CD14-positive monocyte (primary cell): Measurements from ENCODE around the gene MYH7B. TPM values are rescaled to one million over a fixed set of nuclear protein-coding genes. Genes with fewer than 3 reads are reported as not detected.

Source experiments
- DNase-seq, 3 donors: peaks; one replicate each; pipeline ENCODE4 v3.0.0-alpha.2; 2011 to 2022
- H2AFZ ChIP-seq: 2 replicates; pipeline ENCODE4 v1.6.0; 2012; ENCODE audit warnings: mild to moderate bottlenecking, low read depth, low read length, inconsistent platforms; ENCODE audit not compliant: insufficient read depth, poor library complexity, severe bottlenecking
- H3K27ac ChIP-seq, 2 donors: 1 replicate in 1 of 2; 2 replicates in 1 of 2; pipeline ENCODE4 v1.5.1; 2012 to 2013; ENCODE audit warnings: low read length in 2 of 2, control low read depth in 1 of 2, inconsistent platforms in 1 of 2, low read depth in 1 of 2, mild to moderate bottlenecking in 1 of 2
- H3K27me3 ChIP-seq, 2 donors: one replicate each; pipeline versions ENCODE4 v1.6.0 to v1.6.1; 2011 to 2013; ENCODE audit warnings: low read length in 2 of 2; ENCODE audit not compliant: control insufficient read depth in 2 of 2, insufficient read depth in 2 of 2
- H3K36me3 ChIP-seq, 2 donors: replicated peaks in 1 of 2; 1 replicate in 1 of 2; 2 replicates in 1 of 2; pipeline versions ENCODE4 v1.5.1 to v1.6.1; 2012 to 2013; ENCODE audit warnings: low read length in 2 of 2, control low read depth in 1 of 2, inconsistent platforms in 1 of 2, mild to moderate bottlenecking in 1 of 2; ENCODE audit not compliant: insufficient read depth in 2 of 2, control insufficient read depth in 1 of 2
- H3K4me1 ChIP-seq, 2 donors: 1 replicate in 1 of 2; 2 replicates in 1 of 2; pipeline versions ENCODE4 v1.5.1 to v1.6.1; 2012 to 2013; ENCODE audit warnings: low read length in 2 of 2, control low read depth in 1 of 2, inconsistent platforms in 1 of 2, mild to moderate bottlenecking in 1 of 2, moderate library complexity in 1 of 2; ENCODE audit not compliant: insufficient read depth in 2 of 2, control insufficient read depth in 1 of 2
- H3K4me2 ChIP-seq: replicated peaks from 2 replicates; pipeline ENCODE3; 2012; ENCODE audit warnings: low read length, moderate library complexity, mild to moderate bottlenecking; ENCODE audit not compliant: poor library complexity, severe bottlenecking; ENCODE audit errors: extremely low read depth
- H3K4me3 ChIP-seq, 3 experiments: fragments of 200-600 bp in 1 of 3; sonication (generic) in 1 of 3; replicated peaks in 1 of 3; 1 replicate in 2 of 3; 2 replicates in 1 of 3; pipeline ENCODE4 v1.5.1; 2011 to 2013; ENCODE audit warnings: low read length in 3 of 3, mild to moderate bottlenecking in 3 of 3, control low read depth in 2 of 3, low read depth in 2 of 3, inconsistent platforms in 1 of 3, moderate library complexity in 1 of 3
- H3K79me2 ChIP-seq: 2 replicates; pipeline ENCODE4 v1.6.0; 2012; ENCODE audit warnings: mild to moderate bottlenecking, control low read depth, inconsistent platforms, low read length, moderate library complexity; ENCODE audit not compliant: insufficient read depth
- H3K9ac ChIP-seq: 2 replicates; pipeline ENCODE4 v1.6.0; 2017; ENCODE audit warnings: low read length, mild to moderate bottlenecking; ENCODE audit not compliant: insufficient read depth, poor library complexity, severe bottlenecking
- H3K9me3 ChIP-seq, 2 donors: replicated peaks in 1 of 2; 1 replicate in 1 of 2; 2 replicates in 1 of 2; pipeline versions ENCODE4 v1.5.1 to v1.6.1; 2012 to 2013; ENCODE audit warnings: low read length in 2 of 2, control low read depth in 1 of 2; ENCODE audit not compliant: control insufficient read depth in 1 of 2, insufficient read depth in 1 of 2
- H4K20me1 ChIP-seq: 2 replicates; pipeline ENCODE4 v1.6.0; 2012; ENCODE audit warnings: mild to moderate bottlenecking, low read length, control low read depth, moderate library complexity; ENCODE audit not compliant: insufficient read depth
- H3K27ac Mint-ChIP-seq, 7 donors: one replicate each; pipeline ENCODE4 v1.8.0; 2020; ENCODE audit warnings: mild to moderate bottlenecking in 7 of 7, mixed read lengths in 7 of 7, moderate library complexity in 6 of 7, inconsistent platforms in 2 of 7
- H3K27me3 Mint-ChIP-seq, 3 donors: one replicate each; pipeline ENCODE4 v1.8.0; 2021 to 2022; ENCODE audit warnings: low read depth in 3 of 3, mild to moderate bottlenecking in 3 of 3, mixed read lengths in 3 of 3, moderate library complexity in 3 of 3, inconsistent platforms in 1 of 3
- H3K36me3 Mint-ChIP-seq, 2 donors: one replicate each; pipeline ENCODE4 v1.8.0; 2020; ENCODE audit warnings: mixed read lengths in 2 of 2, inconsistent platforms in 1 of 2, mild to moderate bottlenecking in 1 of 2
- H3K4me1 Mint-ChIP-seq: one replicate; pipeline ENCODE4 v1.8.0; 2020; ENCODE audit warnings: mild to moderate bottlenecking, mixed read lengths
- H3K4me3 Mint-ChIP-seq, 2 donors: one replicate each; pipeline ENCODE4 v1.8.0; 2020; ENCODE audit warnings: mild to moderate bottlenecking in 2 of 2, mixed read lengths in 2 of 2, moderate library complexity in 1 of 2
- H3K9me3 Mint-ChIP-seq, 7 donors: one replicate each; pipeline ENCODE4 v1.8.0; 2020 to 2022; ENCODE audit warnings: mixed read lengths in 7 of 7, mild to moderate bottlenecking in 6 of 7, moderate library complexity in 6 of 7, inconsistent platforms in 2 of 7
- CTCF ChIP-seq: fragments of 200-600 bp; IDR thresholded peaks from one replicate; pipeline ENCODE4 v1.8.0; 2022; ENCODE audit warnings: antibody characterized with exemption, mild to moderate bottlenecking
- WGBS: methylation state at CpG from one replicate; pipeline ENCODE4 v1.1.5; 2013; ENCODE audit warnings: missing lambda C conversion rate; ENCODE audit not compliant: insufficient coverage; 5-methylcytosine and 5-hydroxymethylcytosine counted together
- intact Hi-C, 2 donors: fragments of 100-400 bp; cut with micrococcal nuclease; formaldehyde crosslinking; loops; one replicate each; pipeline versions ENCODE4 v1.15.0 to v1.15.1; 2023
- polyA plus RNA-seq, 3 donors: library from polyadenylated mRNA; depleted of rRNA in 1 of 3; unstranded in 2 of 3; stranded (reverse) in 1 of 3; fragments of 300-500 nt in 2 of 3; fragments of >200 nt in 1 of 3; fragmentation: Illumina TruSeq in 2 of 3; gene quantifications; 1 replicate in 2 of 3; 2 replicates in 1 of 3; pipeline ENCODE4 v1.2.3, GENCODE V29; 2012 to 2021

MYH7B gene
- polyA plus RNA-seq, 3 donors = 0.75 TPM; not detected in 2

- no peak overlapping the region for H3K4me3 Mint-ChIP-seq
- H2AFZ ChIP-seq = no peak overlapping the region
- no peaks in the 10 kb centered on the region for H3K79me2 ChIP-seq
- peak overlapping the region in 1 of 7 donors; percentile 71 for H3K27ac Mint-ChIP-seq
- H3K9ac ChIP-seq = no peak overlapping the region
- H3K27me3 Mint-ChIP-seq = peaks cover 3 to 18% (median 16%) of the 10 kb centered on the region in 3 donors
- no peaks in the 10 kb centered on the region for H3K9me3 ChIP-seq
- peaks cover 6 to 9% of the 10 kb centered on the region in 2 donors for H3K36me3 ChIP-seq
- no peak overlapping the region for H3K27ac ChIP-seq
- TF ChIP-seq CTCF = no peak
- H3K4me1 Mint-ChIP-seq = no peaks in the 10 kb centered on the region
- no peaks in the 10 kb centered on the region for H3K27me3 ChIP-seq
- H3K4me3 ChIP-seq = no peak overlapping the region
- WGBS = 100% methylated on average over 2 of the region's 4 CpGs
- no peaks in the 10 kb centered on the region for H3K9me3 Mint-ChIP-seq
- H3K4me2 ChIP-seq = no peak overlapping the region
- no peaks in the 10 kb centered on the region for H4K20me1 ChIP-seq
- DNase-seq = no peak
- intact Hi-C loops = no loop called here
- H3K36me3 Mint-ChIP-seq = peaks cover 13% of the 10 kb centered on the region in 2 donors
- H3K4me1 ChIP-seq = no peaks in the 10 kb centered on the region
Measured at GRCh38 chr20:34989118-34989517, 33.5 kb downstream of the MYH7B start.

GRCh38 chr20:34989670-34990069 lies 34.0 kb downstream of the MYH7B start:
- no peaks in the 10 kb centered on the region for H3K9me3 ChIP-seq
- H3K36me3 ChIP-seq = peaks cover 8 to 15% of the 10 kb centered on the region in 2 donors
- intact Hi-C loops = no loop called here
- H3K9ac ChIP-seq = no peak overlapping the region
- H3K79me2 ChIP-seq = no peaks in the 10 kb centered on the region
- no peak overlapping the region for H3K27ac Mint-ChIP-seq
- H3K36me3 Mint-ChIP-seq = peaks cover 18 to 19% of the 10 kb centered on the region in 2 donors
- no peaks in the 10 kb centered on the region for H3K9me3 Mint-ChIP-seq
- H3K27me3 Mint-ChIP-seq = peaks cover 3 to 16% (median 15%) of the 10 kb centered on the region in 3 donors
- no peaks in the 10 kb centered on the region for H3K4me1 ChIP-seq
- H3K4me1 Mint-ChIP-seq = no peaks in the 10 kb centered on the region
- H3K4me3 Mint-ChIP-seq = no peak overlapping the region
- H3K4me2 ChIP-seq = no peak overlapping the region
- no peak for DNase-seq
- no peak overlapping the region for H3K4me3 ChIP-seq
- no peak overlapping the region for H2AFZ ChIP-seq
- TF ChIP-seq CTCF = no peak
- 95% methylated on average over 14 of the region's 14 CpGs for WGBS
- H3K27me3 ChIP-seq = no peaks in the 10 kb centered on the region
- no peaks in the 10 kb centered on the region for H4K20me1 ChIP-seq
- H3K27ac ChIP-seq = no peak overlapping the region
